Measurements from ENCODE around the gene KIF20A. TPM values are rescaled to one million over a fixed set of nuclear protein-coding genes. Genes with fewer than 3 reads are reported as not detected.
"Not testable (repeated sequence)": the region's sequence is repeated elsewhere in the genome, so short reads cannot be mapped to it uniquely, and the experiment has no call there.

Gene KIF20A
- total and polyA plus RNA-seq, 3 experiments from 2014 or later, result 0.13 to 29.3 (median 27.2) TPM

DNA sequence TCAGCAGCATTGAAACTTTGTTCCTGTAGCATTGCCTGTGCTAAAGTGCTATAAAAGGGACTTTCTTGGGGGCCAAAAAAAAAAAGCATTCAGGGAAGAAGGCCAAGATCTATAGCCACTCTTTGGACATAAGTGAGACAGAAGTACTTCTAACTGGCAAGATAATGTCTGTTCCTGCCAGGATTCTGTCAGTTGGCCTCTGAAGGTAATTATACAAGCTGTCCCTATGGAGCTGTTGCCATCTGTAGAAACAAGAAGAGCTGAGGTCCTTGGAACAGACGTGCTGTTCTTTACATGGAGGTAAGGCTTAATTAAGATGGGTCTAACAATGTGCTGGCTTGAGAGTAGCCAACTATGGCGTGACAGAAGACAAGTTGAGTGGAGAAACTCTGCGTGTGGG lies 9.7 kb downstream of the KIF20A start:
- Histone ChIP-seq H3K4me3 (ENCODE audit: low read length) (no peak overlapping the region), H3K36me3 (ENCODE audit: insufficient read depth, low read length) (peaks cover 32% of the 10 kb centered on the region), H3K9me3 (ENCODE audit: low read length) (no peaks in the 10 kb centered on the region), H3K4me1 (ENCODE audit: insufficient read depth, low read length) (no peaks in the 10 kb centered on the region), H3K27ac (ENCODE audit: low read depth, low read length) (no peak overlapping the region), H3K27me3 (ENCODE audit: insufficient read depth, low read length, poor library complexity, severe bottlenecking) (no peaks in the 10 kb centered on the region)
- H3K4me1 Mint-ChIP-seq, result no peaks in the 10 kb centered on the region
- POLR2A ChIA-PET, result no interaction called here
- H3K36me3 Mint-ChIP-seq, result peaks cover 0 to 83% (median 6%) of the 10 kb centered on the region in 3 donors
- CTCF ChIA-PET, result interaction anchor here (0.8 to 2.1 kb wide), 3 partner anchors 40 to 389 kb away, joined by 4 to 8 read pairs (median 4); partner anchors contain the start of gene KDM3B
- no peaks in the 10 kb centered on the region for H3K9me3 Mint-ChIP-seq
- no peak overlapping the region for H3K4me3 Mint-ChIP-seq
- H3K27ac Mint-ChIP-seq, result no peak overlapping the region
- no peaks in the 10 kb centered on the region for H3K27me3 Mint-ChIP-seq
- DNase-seq, result no peak

DNA sequence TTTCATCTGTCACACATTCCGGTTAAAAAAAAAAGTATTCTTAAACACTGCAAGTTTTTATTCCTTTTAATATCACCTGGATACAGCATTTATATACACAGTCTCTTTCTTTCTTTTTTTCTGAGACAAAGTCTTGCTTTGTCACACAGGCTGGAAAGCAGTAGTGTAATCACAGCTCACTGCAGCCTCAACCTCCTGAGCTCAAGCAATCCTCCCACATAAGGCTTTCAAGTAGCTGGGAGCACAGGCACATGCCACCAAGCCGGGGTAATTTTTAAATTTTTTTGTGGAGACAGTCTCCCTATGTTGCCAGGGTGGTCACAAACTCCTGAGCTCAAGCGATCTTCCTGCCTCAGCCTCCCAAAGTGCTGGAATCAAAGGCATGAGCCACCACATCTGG lies 13.9 kb downstream of the KIF20A start:
- POLR2A ChIA-PET, result no interaction called here
- peaks cover 31% of the 10 kb centered on the region for H3K36me3 ChIP-seq (ENCODE audit: insufficient read depth, low read length)

DNA sequence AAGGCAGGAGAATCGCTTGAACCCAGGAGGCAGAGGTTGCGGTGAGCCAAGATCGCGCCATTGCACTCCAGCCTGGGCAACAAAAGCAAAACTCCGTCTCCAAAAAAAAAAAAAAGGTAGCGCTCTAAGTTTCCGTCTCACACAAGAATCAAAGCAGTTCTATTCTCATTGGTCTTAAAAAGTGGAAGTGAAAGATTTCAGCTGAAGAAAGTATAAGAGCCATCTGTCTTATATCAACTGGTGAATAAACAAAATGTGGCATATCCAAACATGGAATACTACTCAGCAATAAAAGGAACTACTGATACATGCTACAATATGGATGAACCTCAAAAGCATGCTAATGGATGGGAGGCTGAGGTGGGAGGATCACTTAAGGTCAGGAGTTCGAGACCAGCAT lies 14.9 kb downstream of the KIF20A start:
- H3K27ac Mint-ChIP-seq; H3K9me3 ChIP-seq (ENCODE audit: low read length); POLR2A ChIA-PET; H3K4me3 Mint-ChIP-seq; H3K27me3 Mint-ChIP-seq; H3K4me1 Mint-ChIP-seq; H3K27me3 ChIP-seq (ENCODE audit: insufficient read depth, low read length, poor library complexity, severe bottlenecking); H3K27ac ChIP-seq (ENCODE audit: low read depth, low read length); H3K4me1 ChIP-seq (ENCODE audit: insufficient read depth, low read length); H3K9me3 Mint-ChIP-seq; DNase-seq; H3K4me3 ChIP-seq (ENCODE audit: low read length): not testable (repeated sequence)
- CTCF ChIA-PET, result interaction anchor here (1.1 kb wide), 1 partner anchor 158 kb away, joined by 3 read pairs; no protein-coding TSS in a partner anchor
- peaks cover 20% of the 10 kb centered on the region for H3K36me3 ChIP-seq (ENCODE audit: insufficient read depth, low read length)
- H3K36me3 Mint-ChIP-seq, result peaks cover 3 to 77% (median 15%) of the 10 kb centered on the region in 3 donors

More for the DNA sequence above, 13.9 kb downstream of the KIF20A start:
- Mint-ChIP-seq H3K27ac (no peak overlapping the region), H3K9me3 (no peaks in the 10 kb centered on the region), H3K36me3 (peaks cover 3 to 78% (median 15%) of the 10 kb centered on the region in 3 donors), H3K4me3 (no peak overlapping the region), H3K4me1 (no peaks in the 10 kb centered on the region), H3K27me3 (no peaks in the 10 kb centered on the region)
- no peak for DNase-seq
- Histone ChIP-seq H3K4me3 (ENCODE audit: low read length) (no peak overlapping the region), H3K27me3 (ENCODE audit: insufficient read depth, low read length, poor library complexity, severe bottlenecking) (no peaks in the 10 kb centered on the region), H3K27ac (ENCODE audit: low read depth, low read length) (no peak overlapping the region), H3K4me1 (ENCODE audit: insufficient read depth, low read length) (no peaks in the 10 kb centered on the region), H3K9me3 (ENCODE audit: low read length) (no peaks in the 10 kb centered on the region)
- CTCF ChIA-PET, result interaction anchor here (1.1 kb wide), 1 partner anchor 159 kb away, joined by 3 read pairs; no protein-coding TSS in a partner anchor

DNA sequence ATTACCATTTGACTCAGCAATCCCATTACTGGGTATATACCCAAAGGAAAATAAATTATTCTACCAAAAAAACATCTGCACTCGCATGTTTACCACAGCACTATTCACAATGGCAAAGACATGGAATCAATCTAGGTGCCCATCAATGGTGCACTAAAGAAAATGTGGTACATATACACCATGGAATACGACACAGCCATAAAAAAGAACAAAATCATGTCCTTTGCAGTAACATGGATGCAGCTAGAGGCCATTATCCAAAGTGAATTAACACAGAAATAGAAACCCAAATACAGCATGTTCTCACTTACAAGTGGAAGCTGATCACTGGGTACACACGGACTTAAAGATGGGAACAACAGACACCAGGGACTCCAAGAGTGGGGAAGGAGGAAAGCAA lies 32.1 kb downstream of the KIF20A start:
- ChIA-PET CTCF (no interaction called here), POLR2A (no interaction called here)
- DNase-seq, result no peak
- H3K9me3 Mint-ChIP-seq, result no peaks in the 10 kb centered on the region
- H3K36me3 ChIP-seq (ENCODE audit: insufficient read depth, low read length), result peaks cover 12% of the 10 kb centered on the region
- peak overlapping the region in 6 of 7 donors; percentile 10 to 80 (median 59) for H3K4me3 Mint-ChIP-seq
- H3K27me3 Mint-ChIP-seq, result no peaks in the 10 kb centered on the region
- no peaks in the 10 kb centered on the region for H3K9me3 ChIP-seq (ENCODE audit: low read length)
- peaks cover 26 to 34% (median 33%) of the 10 kb centered on the region in 3 donors for H3K4me1 Mint-ChIP-seq
- peaks cover 0 to 30% (median 6%) of the 10 kb centered on the region in 3 donors for H3K36me3 Mint-ChIP-seq
- no peaks in the 10 kb centered on the region for H3K27me3 ChIP-seq (ENCODE audit: insufficient read depth, low read length, poor library complexity, severe bottlenecking)
- no peak overlapping the region for H3K4me3 ChIP-seq (ENCODE audit: low read length)
- peak overlapping the region in 3 of 8 donors; percentile 14 to 84 (median 81) for H3K27ac Mint-ChIP-seq
- no peak overlapping the region for H3K27ac ChIP-seq (ENCODE audit: low read depth, low read length)
- H3K4me1 ChIP-seq (ENCODE audit: insufficient read depth, low read length), result peaks cover 21% of the 10 kb centered on the region

DNA sequence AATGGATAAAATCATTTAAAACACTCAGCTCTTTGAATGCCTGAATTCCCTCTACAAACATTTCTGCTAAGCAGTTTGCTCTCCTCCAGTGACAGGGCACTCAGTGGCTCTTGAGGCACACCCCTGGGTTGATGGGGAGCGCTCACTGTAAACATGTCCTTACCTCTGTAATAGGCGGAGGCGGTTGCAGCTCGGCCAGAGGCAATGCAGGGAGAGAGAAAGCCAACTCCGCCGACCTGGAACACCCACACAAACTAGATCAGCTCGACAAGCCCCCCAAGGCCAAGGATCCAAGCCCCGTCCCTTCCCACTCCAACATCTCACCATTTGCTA lies 33.9 kb downstream of the KIF20A start:
- ChIA-PET CTCF (interaction anchor here (0.9 to 4.3 kb wide), 3 partner anchors 13 to 144 kb away, joined by 3 to 22 read pairs (median 3); partner anchors contain the start of gene KDM3B), POLR2A (interaction anchor here (1.0 kb wide), 2 partner anchors 139 to 141 kb away, joined by 3 to 5 read pairs; partner anchors contain the start of gene KDM3B)
- DNase-seq, result peak in 1 of 5 donors; percentile 0
- Histone ChIP-seq H3K36me3 (ENCODE audit: insufficient read depth, low read length) (peaks cover 12% of the 10 kb centered on the region), H3K27me3 (ENCODE audit: insufficient read depth, low read length, poor library complexity, severe bottlenecking) (no peaks in the 10 kb centered on the region), H3K4me3 (ENCODE audit: low read length) (peak overlapping the region; percentile 95), H3K9me3 (ENCODE audit: low read length) (no peaks in the 10 kb centered on the region), H3K4me1 (ENCODE audit: insufficient read depth, low read length) (peaks cover 21% of the 10 kb centered on the region), H3K27ac (ENCODE audit: low read depth, low read length) (peak overlapping the region; percentile 92)
- H3K4me3 Mint-ChIP-seq, result peak overlapping the region; percentile 95 to 99 (median 98)
- H3K4me1 Mint-ChIP-seq, result peaks cover 26 to 34% (median 33%) of the 10 kb centered on the region in 3 donors
- no peaks in the 10 kb centered on the region for H3K9me3 Mint-ChIP-seq
- peaks cover 0 to 23% (median 6%) of the 10 kb centered on the region in 3 donors for H3K36me3 Mint-ChIP-seq
- peaks cover 0 to 3% of the 10 kb centered on the region in 2 donors for H3K27me3 Mint-ChIP-seq
- peak overlapping the region; percentile 76 to 98 (median 97) for H3K27ac Mint-ChIP-seq

DNA sequence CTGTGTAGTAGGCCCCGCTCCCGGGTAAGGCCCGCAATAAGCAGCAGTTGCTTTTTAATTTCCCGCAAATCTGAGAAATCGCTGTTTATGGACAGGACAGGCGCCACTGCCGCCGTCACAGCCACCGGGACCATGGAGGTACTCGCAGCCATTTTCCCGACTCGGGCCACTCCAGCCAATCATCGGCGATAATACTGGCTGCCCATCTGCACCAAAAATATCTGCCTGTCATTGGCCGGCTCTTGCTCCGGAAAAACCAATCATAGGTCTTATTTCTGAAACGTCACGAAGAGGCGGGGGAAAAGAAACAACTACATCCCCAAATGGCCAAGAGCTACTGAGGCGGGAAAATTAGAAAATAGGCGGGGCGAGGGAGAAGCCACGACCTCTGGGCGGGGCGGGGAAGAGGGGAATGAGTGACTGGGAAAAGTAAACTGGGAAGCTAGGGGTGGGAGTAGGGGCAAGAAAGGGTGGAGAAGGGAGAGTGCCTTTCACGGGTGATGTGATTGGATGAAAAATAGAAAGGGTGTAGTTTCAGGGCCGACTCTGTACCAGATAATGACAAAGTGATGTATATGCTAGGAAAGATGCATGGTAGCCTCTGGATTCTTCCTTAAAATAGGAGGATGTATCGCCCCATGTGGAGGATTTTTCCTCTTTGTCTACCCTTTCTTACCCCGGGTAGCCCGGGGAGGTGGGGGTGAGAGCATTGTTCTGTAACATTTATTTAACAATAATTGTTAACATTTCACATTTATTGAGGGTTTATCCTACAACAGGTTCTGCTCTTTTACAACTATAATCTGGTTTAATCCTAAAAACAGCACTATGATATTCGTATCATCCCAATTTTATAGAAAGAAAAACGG lies 34.5 kb downstream of the KIF20A start, which contains the start of gene CDC23:
Gene CDC23, minus strand, starts transcription at position 163 of the 869 bp plus-strand sequence. Its CDS starts 11 bp downstream, at position 152.
- Mint-ChIP-seq H3K27me3 (peaks cover 0 to 3% of the 10 kb centered on the region in 2 donors), H3K27ac (peak within 1 kb of the TSS; percentile 76 to 98 (median 97)), H3K4me3 (peak within 1 kb of the TSS; percentile 95 to 99 (median 98)), H3K4me1 (peaks cover 23 to 29% (median 29%) of the 10 kb centered on the region in 3 donors), H3K36me3 (peaks cover 0 to 18% (median 2%) of the 10 kb centered on the region in 3 donors), H3K9me3 (peaks cover 0 to 2% (median 0%) of the 10 kb centered on the region in 5 donors)
- peak; percentile 82 to 94 (median 92) for DNase-seq
- Histone ChIP-seq H3K27ac (ENCODE audit: low read depth, low read length) (peak within 1 kb of the TSS; percentile 92), H3K36me3 (ENCODE audit: insufficient read depth, low read length) (peaks cover 11% of the 10 kb centered on the region), H3K4me3 (ENCODE audit: low read length) (peak within 1 kb of the TSS; percentile 95), H3K27me3 (ENCODE audit: insufficient read depth, low read length, poor library complexity, severe bottlenecking) (no peaks in the 10 kb centered on the region), H3K4me1 (ENCODE audit: insufficient read depth, low read length) (peaks cover 21% of the 10 kb centered on the region), H3K9me3 (ENCODE audit: low read length) (no peaks in the 10 kb centered on the region)
- CTCF ChIA-PET, result interaction anchor here (0.9 to 4.3 kb wide), 3 partner anchors 12 to 144 kb away, joined by 3 to 22 read pairs (median 3); partner anchors contain the start of gene KDM3B
- POLR2A ChIA-PET, result interaction anchor here (0.7 to 1.2 kb wide), 4 partner anchors 34 to 140 kb away, joined by 3 to 5 read pairs (median 4); partner anchors contain the start of genes CDC25C, KDM3B and KIF20A

DNA sequence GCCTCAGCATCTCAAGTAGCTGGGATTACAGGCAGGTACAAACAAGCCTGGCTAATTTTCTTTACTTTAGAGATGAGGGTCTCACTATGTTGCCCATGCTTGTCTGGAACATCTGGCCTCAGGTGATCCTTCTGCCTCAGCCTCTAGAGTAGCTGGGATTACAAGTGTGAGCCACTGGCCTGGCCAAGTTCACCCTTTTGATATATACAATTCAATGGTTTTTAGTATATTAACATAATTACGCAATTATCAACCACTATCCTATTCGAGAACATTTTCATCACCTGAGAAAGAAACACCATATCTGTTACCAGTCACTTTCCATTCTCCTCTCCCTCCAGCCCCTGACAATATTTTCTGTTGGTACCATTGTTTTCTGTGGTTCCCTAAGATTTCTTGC lies 37.9 kb downstream of the KIF20A start:
- no peak for DNase-seq
- Mint-ChIP-seq H3K9me3 (peaks cover 0 to 2% (median 0%) of the 10 kb centered on the region in 5 donors), H3K36me3 (peaks cover 0 to 7% (median 0%) of the 10 kb centered on the region in 3 donors), H3K4me1 (peaks cover 14 to 18% (median 18%) of the 10 kb centered on the region in 3 donors), H3K27me3 (peaks cover 9 to 23% of the 10 kb centered on the region in 2 donors), H3K4me3 (no peak overlapping the region), H3K27ac (peak overlapping the region in 1 of 8 donors; percentile 8)
- H3K4me3 ChIP-seq (ENCODE audit: low read length), result no peak overlapping the region
- peaks cover 15% of the 10 kb centered on the region for H3K4me1 ChIP-seq (ENCODE audit: insufficient read depth, low read length)
- ChIA-PET POLR2A (no interaction called here), CTCF (no interaction called here)
- no peaks in the 10 kb centered on the region for H3K27me3 ChIP-seq (ENCODE audit: insufficient read depth, low read length, poor library complexity, severe bottlenecking)
- no peak overlapping the region for H3K27ac ChIP-seq (ENCODE audit: low read depth, low read length)
- H3K9me3 ChIP-seq (ENCODE audit: low read length), result no peaks in the 10 kb centered on the region
- no peaks in the 10 kb centered on the region for H3K36me3 ChIP-seq (ENCODE audit: insufficient read depth, low read length)
